HCT116 (cell line): Measurements from ENCODE around the gene UBE2H. TPM values are rescaled to one million over a fixed set of nuclear protein-coding genes. Genes with fewer than 3 reads are reported as not detected.

Source experiments
- ATAC-seq: fragments of 200-7000 bp; cut with Tn5 transposase; 2 replicates; pipeline ENCODE4 v1.9.1; 2020; ENCODE audit warnings: mild to moderate bottlenecking, moderate library complexity
- BruUV-seq: library from RNA; stranded (reverse); fragments of 400-500 nt; replicated peaks from 2 replicates; lab custom pipeline; 2021; lab: Mats Ljungman, UMichigan
- CTCF ChIA-PET: fragments of 300-600 bp; sonication (Branson Sonifier 250); formaldehyde crosslinking; loops from one replicate; lab custom pipeline; 2021; ENCODE audit warnings: antibody characterized with exemption; lab: Charles Lee
- POLR2A ChIA-PET: fragments of 300-600, 350-600 bp; sonication (Branson Sonifier 250); formaldehyde crosslinking; loops from one replicate; lab custom pipeline; 2021; ENCODE audit warnings: antibody characterized with exemption; lab: Charles Lee
- RAD21 ChIA-PET, 2 experiments: fragments of 300-600 bp; sonication (Branson Sonifier 250); formaldehyde crosslinking; loops; one replicate each; lab custom pipeline; 2023; ENCODE audit warnings: low total read pairs in 2 of 2; ENCODE audit not compliant: uncharacterized antibody in 2 of 2, unreplicated experiment in 2 of 2, low non-redundant PET in 1 of 2; lab: Charles Lee
- DNase-seq: peaks from one replicate; pipeline ENCODE4 v3.0.0-alpha.2; 2010; ENCODE audit warnings: low read depth, low spot score
- H2AFZ ChIP-seq: fragments of 200-600 bp; shearing (Covaris generic), sonication (generic); 2 replicates; pipeline ENCODE4 v1.6.1; 2017; ENCODE audit warnings: low read depth, mixed run types, mixed read lengths, antibody characterized with exemption, low read length; ENCODE audit not compliant: poor library complexity, severe bottlenecking
- H3K27ac ChIP-seq: 2 replicates; pipeline ENCODE4 v1.5.1; 2012; ENCODE audit warnings: low read depth, low read length
- H3K27me3 ChIP-seq: fragments of 200-600 bp; sonication (generic); 2 replicates; pipeline ENCODE4 v1.6.1; 2016; ENCODE audit warnings: mixed run types, low read length, mixed read lengths; ENCODE audit not compliant: insufficient read depth
- H3K36me3 ChIP-seq, 2 experiments: fragments of 200-500 bp in 1 of 2; fragments of 200-600 bp in 1 of 2; sonication (Bioruptor generic) in 1 of 2; sonication (generic) in 1 of 2; 2 replicates each; pipeline versions ENCODE4 v1.5.1 to v1.6.1; 2014 to 2016; ENCODE audit warnings: low read length in 2 of 2, inconsistent platforms in 1 of 2, mixed read lengths in 1 of 2, mixed run types in 1 of 2; ENCODE audit not compliant: insufficient read depth in 2 of 2, control insufficient read depth in 1 of 2
- H3K4me1 ChIP-seq, 2 experiments: fragments of 200-600 bp in 1 of 2; sonication (generic) in 1 of 2; 2 replicates each; pipeline versions ENCODE4 v1.5.1 to v1.6.1; 2012 to 2017; ENCODE audit warnings: low read length in 2 of 2, inconsistent platforms in 1 of 2, mild to moderate bottlenecking in 1 of 2, mixed read lengths in 1 of 2, mixed run types in 1 of 2, moderate library complexity in 1 of 2; ENCODE audit not compliant: insufficient read depth in 2 of 2, control insufficient read depth in 1 of 2
- H3K4me2 ChIP-seq: fragments of 200-600 bp; sonication (generic); 2 replicates; pipeline ENCODE4 v1.6.1; 2017; ENCODE audit warnings: mixed run types, low read length, mixed read lengths
- H3K4me3 ChIP-seq, 2 experiments: fragments of 200-600 bp in 1 of 2; sonication (generic) in 1 of 2; replicated peaks in 1 of 2; 2 replicates each; pipeline ENCODE4 v1.5.1; 2011 to 2016; ENCODE audit warnings: low read length in 2 of 2, control low read depth in 1 of 2, low read depth in 1 of 2, mild to moderate bottlenecking in 1 of 2, mixed read lengths in 1 of 2, mixed run types in 1 of 2
- H3K79me2 ChIP-seq: fragments of 200-600 bp; sonication (generic); 2 replicates; pipeline ENCODE4 v1.6.1; 2017; ENCODE audit warnings: mild to moderate bottlenecking, mixed run types, low read length, moderate library complexity, mixed read lengths; ENCODE audit not compliant: insufficient read depth
- H3K9ac ChIP-seq: fragments of 200-600 bp; sonication (generic); 2 replicates; pipeline ENCODE4 v1.6.1; 2016; ENCODE audit warnings: low read length, mixed read lengths
- H3K9me2 ChIP-seq: fragments of 200-600 bp; sonication (generic), shearing (Covaris generic); 2 replicates; pipeline ENCODE4 v1.6.1; 2017; ENCODE audit warnings: mixed run types, mild to moderate bottlenecking, moderate library complexity; ENCODE audit not compliant: insufficient read depth
- H3K9me3 ChIP-seq, 2 experiments: fragments of 200-500 bp in 1 of 2; fragments of 200-600 bp in 1 of 2; sonication (Bioruptor generic) in 1 of 2; sonication (generic) in 1 of 2; 2 replicates each; pipeline ENCODE4 v1.6.1; 2014 to 2017; ENCODE audit warnings: low read length in 2 of 2, mixed read lengths in 2 of 2, inconsistent platforms in 1 of 2, low read depth in 1 of 2, mild to moderate bottlenecking in 1 of 2, mixed run types in 1 of 2, moderate library complexity in 1 of 2; ENCODE audit not compliant: control insufficient read depth in 1 of 2, insufficient read depth in 1 of 2
- H4K20me1 ChIP-seq: fragments of 200-600 bp; sonication (generic), shearing (Covaris generic); 2 replicates; pipeline ENCODE4 v1.6.1; 2017; ENCODE audit warnings: mixed run types, mild to moderate bottlenecking, moderate library complexity; ENCODE audit not compliant: insufficient read depth
- CBX3 ChIP-seq: IDR thresholded peaks from 2 replicates; pipeline ENCODE4 v1.6.1; 2012; ENCODE audit warnings: low read depth
- CEBPB ChIP-seq: IDR thresholded peaks from 2 replicates; pipeline ENCODE4 v1.6.1; 2012; ENCODE audit warnings: low read depth
- EGR1 ChIP-seq: IDR thresholded peaks from 2 replicates; pipeline ENCODE4 v1.6.1; 2012; ENCODE audit warnings: low read depth
- FOSL1 ChIP-seq: IDR thresholded peaks from 2 replicates; pipeline ENCODE4 v1.6.1; 2012; ENCODE audit warnings: low read depth
- JUND ChIP-seq: IDR thresholded peaks from 2 replicates; pipeline ENCODE4 v1.6.1; 2012
- MAX ChIP-seq: IDR thresholded peaks from 2 replicates; pipeline ENCODE4 v1.6.1; 2012
- POLR2A ChIP-seq: IDR thresholded peaks from 2 replicates; pipeline ENCODE4 v1.7.0; 2011; ENCODE audit warnings: borderline replicate concordance; ENCODE audit not compliant: insufficient read depth, insufficient read length; ENCODE audit errors: extremely low read depth
- POLR2AphosphoS5 ChIP-seq: IDR thresholded peaks from 2 replicates; pipeline ENCODE4 v1.6.1; 2011; ENCODE audit warnings: mild to moderate bottlenecking, low read depth, low read length, moderate library complexity
- RAD21 ChIP-seq: IDR thresholded peaks from 2 replicates; pipeline ENCODE4 v1.6.1; 2012; ENCODE audit warnings: low read depth, mild to moderate bottlenecking
- SIN3A ChIP-seq: IDR thresholded peaks from 2 replicates; pipeline ENCODE4 v1.6.1; 2012; ENCODE audit warnings: low read depth
- SP1 ChIP-seq: IDR thresholded peaks from 2 replicates; pipeline ENCODE4 v1.6.1; 2012; ENCODE audit warnings: low read depth
- SRF ChIP-seq: IDR thresholded peaks from 2 replicates; pipeline ENCODE4 v1.6.1; 2012; ENCODE audit warnings: low read depth
- YY1 ChIP-seq: IDR thresholded peaks from 2 replicates; pipeline ENCODE4 v1.6.1; 2011; ENCODE audit warnings: low read length, low read depth, moderate library complexity, mild to moderate bottlenecking; ENCODE audit not compliant: insufficient replicate concordance; ENCODE audit errors: extremely low read depth
- ZBTB33 ChIP-seq: IDR thresholded peaks from 2 replicates; pipeline ENCODE4 v1.6.1; 2011; ENCODE audit warnings: mild to moderate bottlenecking, low read length, moderate library complexity; ENCODE audit not compliant: insufficient replicate concordance; ENCODE audit errors: extremely low read depth
- ZFX ChIP-seq: fragments of 450-650 bp; IDR thresholded peaks from 2 replicates; pipeline ENCODE4 v1.6.1; 2017
- ZNF274 ChIP-seq: fragments of 200-500 bp; sonication (Bioruptor generic); IDR thresholded peaks from 2 replicates; pipeline ENCODE4 v1.6.1; 2014; ENCODE audit warnings: mild to moderate bottlenecking, low read depth, low read length, inconsistent platforms
- intact Hi-C: fragments of 100-400 bp; cut with micrococcal nuclease; formaldehyde crosslinking; loops from 2 replicates; pipeline ENCODE4 v1.10.0; 2022
- total RNA-seq: library from RNA; stranded (reverse); gene quantifications from one replicate; pipeline ENCODE4 v1.2.1, GENCODE V29; 2021; ENCODE audit not compliant: unreplicated experiment
- TF ChIP-seq, protein P1 (sequence below): IDR thresholded peaks from 2 replicates; pipeline ENCODE4 v1.6.1; 2012; ENCODE audit warnings: low read depth

Gene UBE2H
- total RNA-seq, 1 experiment from 2014 or later = 117 TPM

DNA sequence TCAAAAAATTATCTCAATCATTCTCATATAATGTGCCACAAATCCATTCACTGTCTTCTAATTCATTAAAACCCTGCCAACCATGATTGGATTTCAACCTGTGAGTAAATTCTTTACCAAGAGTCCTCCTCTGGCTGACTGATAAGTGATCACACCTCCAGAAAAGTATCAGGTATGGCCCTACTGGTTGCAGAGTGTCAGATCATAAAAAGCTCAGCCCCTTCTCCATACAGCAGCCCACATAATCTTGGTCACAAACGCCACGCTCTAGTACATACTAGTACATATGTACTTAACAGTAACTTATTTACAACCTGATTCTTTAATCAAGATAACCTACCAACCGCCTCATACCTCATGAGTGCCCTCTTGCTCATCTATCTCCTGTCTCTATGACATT is 26.1 kb downstream of the UBE2H start:
- Histone ChIP-seq H2AFZ (no peak overlapping the region), H3K36me3 (peaks cover 6 to 11% of the 10 kb centered on the region in 2 experiments; a peak in 2 of 4 replicates), H3K27ac (no peak overlapping the region), H4K20me1 (no peaks in the 10 kb centered on the region), H3K9ac (no peak overlapping the region), H3K4me1 (peaks cover 22 to 25% of the 10 kb centered on the region in 2 experiments; a peak in 3 of 4 replicates), H3K9me2 (no peaks in the 10 kb centered on the region), H3K4me3 (no peak overlapping the region), H3K9me3 (no peaks in the 10 kb centered on the region), H3K27me3 (no peaks in the 10 kb centered on the region), H3K4me2 (no peak overlapping the region), H3K79me2 (peaks cover 82% of the 10 kb centered on the region)
- CTCF ChIA-PET = no interaction called here
- DNase-seq (no peak), ATAC-seq (no peak)
- POLR2A ChIA-PET = no interaction called here
- no TSS peak for BruUV-seq
- RAD21 ChIA-PET = no interaction called here
- no peak for TF ChIP-seq SP1
- TF ChIP-seq ZFX = no peak
- no peak for TF ChIP-seq SRF
- no peak for TF ChIP-seq MAX
- no peak for TF ChIP-seq YY1
- TF ChIP-seq EGR1 = no peak
- TF ChIP-seq SIN3A = no peak
- TF ChIP-seq RAD21 = no peak
- TF ChIP-seq ZNF274 = no peak
- TF ChIP-seq, protein P1, sequence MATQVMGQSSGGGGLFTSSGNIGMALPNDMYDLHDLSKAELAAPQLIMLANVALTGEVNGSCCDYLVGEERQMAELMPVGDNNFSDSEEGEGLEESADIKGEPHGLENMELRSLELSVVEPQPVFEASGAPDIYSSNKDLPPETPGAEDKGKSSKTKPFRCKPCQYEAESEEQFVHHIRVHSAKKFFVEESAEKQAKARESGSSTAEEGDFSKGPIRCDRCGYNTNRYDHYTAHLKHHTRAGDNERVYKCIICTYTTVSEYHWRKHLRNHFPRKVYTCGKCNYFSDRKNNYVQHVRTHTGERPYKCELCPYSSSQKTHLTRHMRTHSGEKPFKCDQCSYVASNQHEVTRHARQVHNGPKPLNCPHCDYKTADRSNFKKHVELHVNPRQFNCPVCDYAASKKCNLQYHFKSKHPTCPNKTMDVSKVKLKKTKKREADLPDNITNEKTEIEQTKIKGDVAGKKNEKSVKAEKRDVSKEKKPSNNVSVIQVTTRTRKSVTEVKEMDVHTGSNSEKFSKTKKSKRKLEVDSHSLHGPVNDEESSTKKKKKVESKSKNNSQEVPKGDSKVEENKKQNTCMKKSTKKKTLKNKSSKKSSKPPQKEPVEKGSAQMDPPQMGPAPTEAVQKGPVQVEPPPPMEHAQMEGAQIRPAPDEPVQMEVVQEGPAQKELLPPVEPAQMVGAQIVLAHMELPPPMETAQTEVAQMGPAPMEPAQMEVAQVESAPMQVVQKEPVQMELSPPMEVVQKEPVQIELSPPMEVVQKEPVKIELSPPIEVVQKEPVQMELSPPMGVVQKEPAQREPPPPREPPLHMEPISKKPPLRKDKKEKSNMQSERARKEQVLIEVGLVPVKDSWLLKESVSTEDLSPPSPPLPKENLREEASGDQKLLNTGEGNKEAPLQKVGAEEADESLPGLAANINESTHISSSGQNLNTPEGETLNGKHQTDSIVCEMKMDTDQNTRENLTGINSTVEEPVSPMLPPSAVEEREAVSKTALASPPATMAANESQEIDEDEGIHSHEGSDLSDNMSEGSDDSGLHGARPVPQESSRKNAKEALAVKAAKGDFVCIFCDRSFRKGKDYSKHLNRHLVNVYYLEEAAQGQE = no peak
- no peak for TF ChIP-seq POLR2AphosphoS5
- TF ChIP-seq CEBPB = no peak
- TF ChIP-seq ZBTB33 = no peak
- no peak for TF ChIP-seq FOSL1
- no peak for TF ChIP-seq POLR2A
- TF ChIP-seq CBX3 = no peak
- no peak for TF ChIP-seq JUND
- intact Hi-C loops = no loop called here
